PC-3 (cell line): ENCODE data around the gene RAB40C. TPM values are rescaled to one million over a fixed set of nuclear protein-coding genes. Genes with fewer than 3 reads are reported as not detected.

ENCODE experiments used
- ATAC-seq: fragments of 200-7000 bp; cut with Tn5 transposase; 2 replicates; pipeline ENCODE4 v1.9.1; 2020; ENCODE audit warnings: mild to moderate bottlenecking, moderate library complexity
- BruUV-seq: library from RNA; stranded (reverse); fragments of 400-500 nt; replicated peaks from 2 replicates; lab custom pipeline; 2021; lab: Mats Ljungman, UMichigan
- CTCF ChIA-PET: fragments of 300-600 bp; sonication (Branson Sonifier 250); formaldehyde crosslinking; loops from one replicate; lab custom pipeline; 2022; ENCODE audit warnings: antibody characterized with exemption; lab: Charles Lee
- POLR2A ChIA-PET: fragments of 300-600 bp; sonication (Branson Sonifier 250); formaldehyde crosslinking; loops from one replicate; lab custom pipeline; 2022; ENCODE audit warnings: antibody characterized with exemption; ENCODE audit not compliant: unreplicated experiment; lab: Charles Lee
- DNase-seq: peaks from one replicate; pipeline ENCODE4 v3.0.0-alpha.2; 2015
- H2AFZ ChIP-seq: fragments of 300-600 bp; sonication (generic); 2 replicates; pipeline ENCODE4 v1.6.0; 2016; ENCODE audit warnings: antibody characterized with exemption, low read length
- H3F3A ChIP-seq: fragments of 300-600 bp; sonication (generic); one replicate; pipeline ENCODE4 v1.6.0; 2017; ENCODE audit warnings: antibody characterized with exemption, low read length, control low read depth, mild to moderate bottlenecking; ENCODE audit not compliant: unreplicated experiment
- H3K27ac ChIP-seq: fragments of 300-600 bp; sonication (generic); 2 replicates; pipeline ENCODE4 v1.5.1; 2016; ENCODE audit warnings: mild to moderate bottlenecking, low read length
- H3K27me3 ChIP-seq: fragments of 300-600 bp; sonication (generic); 2 replicates; pipeline ENCODE4 v1.6.1; 2016; ENCODE audit warnings: low read length, mixed read lengths
- H3K36me3 ChIP-seq: fragments of 300-600 bp; sonication (generic); 2 replicates; pipeline ENCODE4 v1.6.1; 2016; ENCODE audit warnings: low read depth, mixed run types, low read length, mixed read lengths
- H3K4me1 ChIP-seq: fragments of 300-600 bp; sonication (generic); 2 replicates; pipeline ENCODE4 v1.5.1; 2016; ENCODE audit warnings: low read length; ENCODE audit not compliant: insufficient read depth
- H3K4me2 ChIP-seq: fragments of 300-600 bp; sonication (generic); 2 replicates; pipeline ENCODE4 v1.6.0; 2016; ENCODE audit warnings: low read length
- H3K4me3 ChIP-seq: fragments of 300-600 bp; sonication (generic); 2 replicates; pipeline ENCODE4 v1.5.1; 2016; ENCODE audit warnings: mild to moderate bottlenecking, low read length, mixed read lengths
- H3K79me2 ChIP-seq: fragments of 300-600 bp; sonication (generic); 2 replicates; pipeline ENCODE4 v1.6.1; 2017; ENCODE audit warnings: low read length, mixed read lengths
- H3K9ac ChIP-seq: fragments of 300-600 bp; sonication (generic); 2 replicates; pipeline ENCODE4 v1.6.0; 2016; ENCODE audit warnings: mild to moderate bottlenecking, low read length
- H3K9me2 ChIP-seq: fragments of 300-600 bp; sonication (generic); replicated peaks from 2 replicates; pipeline ENCODE4 v1.6.1; 2016; ENCODE audit warnings: mixed run types, low read length, mixed read lengths
- H3K9me3 ChIP-seq: fragments of 300-600 bp; sonication (generic); 2 replicates; pipeline ENCODE4 v1.6.1; 2016; ENCODE audit warnings: low read length, mixed read lengths
- H4K20me1 ChIP-seq: fragments of 300-600 bp; sonication (generic); 2 replicates; pipeline ENCODE4 v1.6.1; 2016; ENCODE audit warnings: low read length, mixed read lengths
- CTCF ChIP-seq: fragments of 300-600 bp; sonication (generic); conservative IDR thresholded peaks from 2 replicates; pipeline ENCODE4 v1.5.1; 2017; ENCODE audit warnings: antibody characterized with exemption, low read depth, mild to moderate bottlenecking, low read length
- EZH2 ChIP-seq: fragments of 300-600 bp; sonication (generic); IDR thresholded peaks from one replicate; pipeline ENCODE4 v1.6.1; 2017; ENCODE audit warnings: antibody characterized with exemption, mild to moderate bottlenecking, low read length; ENCODE audit not compliant: unreplicated experiment
- EZH2phosphoT487 ChIP-seq: fragments of 300-600 bp; sonication (generic); IDR thresholded peaks from 2 replicates; pipeline ENCODE4 v1.6.1; 2018; ENCODE audit warnings: mild to moderate bottlenecking, antibody characterized with exemption, low read length, borderline replicate concordance
- intact Hi-C: fragments of 100-400 bp; cut with micrococcal nuclease; formaldehyde crosslinking; loops from 2 replicates; pipeline ENCODE4 v1.9.0; 2023
- total RNA-seq: library from RNA; depleted of rRNA; stranded (reverse); fragments of >200 nt; gene quantifications from 2 replicates; pipeline ENCODE4 v1.2.3, GENCODE V29; 2014

The RAB40C gene
- total RNA-seq, 1 experiment from 2014 or later, result 19.5 TPM

DNA sequence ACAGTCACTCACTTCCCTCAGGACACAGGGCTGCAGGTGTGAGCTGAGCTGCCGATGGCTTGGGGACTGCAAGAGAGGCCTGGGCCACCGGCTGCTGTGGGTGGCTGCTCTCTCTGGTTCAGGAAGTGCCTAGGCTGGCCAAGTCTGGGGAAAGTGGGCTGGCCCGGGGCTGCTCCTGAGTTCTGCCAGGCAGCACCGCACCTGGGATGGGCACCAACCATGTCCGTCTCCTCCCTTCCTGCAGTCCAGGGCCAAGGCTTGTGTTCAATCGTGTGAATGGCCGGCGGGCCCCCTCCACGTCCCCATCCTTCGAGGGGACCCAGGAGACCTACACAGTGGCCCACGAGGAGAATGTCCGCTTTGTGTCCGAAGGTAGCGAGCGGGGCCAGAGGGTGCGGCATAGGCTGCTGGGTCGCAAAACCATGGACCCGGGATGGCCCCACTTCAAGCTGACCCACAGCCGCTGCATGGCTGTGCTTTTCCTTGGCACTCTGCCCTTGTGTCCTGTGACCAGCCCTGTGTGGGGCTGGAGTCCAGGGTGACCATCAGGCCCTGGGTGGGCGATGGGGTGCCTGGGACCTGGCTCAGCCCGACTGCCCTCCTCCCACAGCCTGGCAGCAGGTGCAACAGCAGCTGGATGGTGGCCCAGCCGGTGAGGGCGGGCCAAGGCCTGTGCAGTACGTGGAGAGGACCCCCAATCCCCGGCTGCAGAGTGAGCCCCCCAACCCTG lies 57.5 kb downstream of the RAB40C start:
- ATAC-seq (no peak), DNase-seq (no peak)
- ChIA-PET CTCF (no interaction called here), POLR2A (no interaction called here)
- Histone ChIP-seq H3K4me2 (no peak overlapping the region), H3K27ac (no peak overlapping the region), H3K4me1 (peaks cover 42% of the 10 kb centered on the region), H3K36me3 (no peaks in the 10 kb centered on the region), H3K9me2 (no peaks in the 10 kb centered on the region), H3K9ac (no peak overlapping the region), H2AFZ (no peak overlapping the region), H3K4me3 (no peak overlapping the region), H3K27me3 (no peaks in the 10 kb centered on the region), H3F3A (no peaks in the 10 kb centered on the region), H3K79me2 (peaks cover 41% of the 10 kb centered on the region), H4K20me1 (no peaks in the 10 kb centered on the region), H3K9me3 (no peaks in the 10 kb centered on the region)
- intact Hi-C loops, result no loop called here
- TF ChIP-seq EZH2phosphoT487, result no peak
- no peak for TF ChIP-seq EZH2
- no peak for TF ChIP-seq CTCF
- no TSS peak for BruUV-seq

DNA sequence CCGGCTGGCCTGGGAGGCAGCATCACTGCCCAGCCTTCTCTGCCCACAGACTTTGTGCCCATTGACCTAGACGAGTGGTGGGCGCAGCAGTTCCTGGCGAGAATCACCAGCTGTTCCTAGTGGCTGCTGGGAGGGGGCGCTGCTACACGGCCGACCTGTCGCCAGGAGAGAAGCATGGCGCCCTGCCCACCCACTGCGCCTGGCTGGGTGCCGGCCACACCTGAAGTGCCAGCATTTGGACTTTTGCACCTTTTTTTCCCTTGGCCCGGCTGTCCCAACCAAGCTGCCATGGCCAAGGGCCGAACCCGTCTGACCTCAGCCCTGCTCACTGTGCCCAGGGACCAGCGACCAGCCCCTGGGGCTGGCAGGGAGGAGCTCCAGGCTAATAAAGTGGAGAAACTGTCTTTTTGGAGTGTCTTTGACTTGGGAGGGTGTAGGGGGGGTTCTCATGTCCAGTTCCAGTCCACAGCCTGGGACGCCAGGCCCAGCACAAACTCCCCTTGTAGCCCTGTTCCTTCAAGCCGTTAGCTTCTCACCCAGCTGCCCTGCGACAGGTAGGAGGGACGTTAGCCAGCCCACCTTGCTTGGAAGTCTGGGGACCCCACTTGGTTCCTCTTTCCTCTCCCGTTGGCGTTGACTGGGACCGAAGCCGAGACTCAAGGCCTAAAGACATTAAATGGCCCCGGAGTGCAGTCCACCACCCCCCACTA lies 58.4 kb downstream of the RAB40C start:
- Histone ChIP-seq H3K36me3 (no peaks in the 10 kb centered on the region), H3K9me2 (no peaks in the 10 kb centered on the region), H4K20me1 (no peaks in the 10 kb centered on the region), H3K27ac (no peak overlapping the region), H3K9me3 (no peaks in the 10 kb centered on the region), H3K4me2 (peak overlapping the region; percentile 81; the same call in 1 of the 2 replicates), H2AFZ (no peak overlapping the region), H3K9ac (peak overlapping the region; percentile 83), H3K4me3 (peak overlapping the region; percentile 62; the same call in 1 of the 2 replicates), H3F3A (no peaks in the 10 kb centered on the region), H3K79me2 (peaks cover 32% of the 10 kb centered on the region), H3K27me3 (no peaks in the 10 kb centered on the region), H3K4me1 (peaks cover 35% of the 10 kb centered on the region)
- no peak for TF ChIP-seq EZH2phosphoT487
- peak; percentile 41; the same call in 1 of the 2 replicates for TF ChIP-seq CTCF
- DNase-seq, result no peak
- ChIA-PET POLR2A (no interaction called here), CTCF (no interaction called here)
- no peak for ATAC-seq
- BruUV-seq, result TSS peak; percentile 78
- intact Hi-C loops, result no loop called here
